IPS-18c (cell line): ENCODE measurements around the gene GRM7.

Experiments used
- H3K4me3 ChIP-seq: 2 replicates; pipeline ENCODE4 v1.7.0; 2013; ENCODE audit warnings: low read depth, mild to moderate bottlenecking, low read length, moderate library complexity; ENCODE audit not compliant: insufficient read depth
- H3K9me3 ChIP-seq: one replicate; pipeline ENCODE4 v1.6.1; 2013; ENCODE audit warnings: mild to moderate bottlenecking, low read length, moderate library complexity; ENCODE audit not compliant: control insufficient read depth, insufficient read depth

The GRM7 gene

DNA sequence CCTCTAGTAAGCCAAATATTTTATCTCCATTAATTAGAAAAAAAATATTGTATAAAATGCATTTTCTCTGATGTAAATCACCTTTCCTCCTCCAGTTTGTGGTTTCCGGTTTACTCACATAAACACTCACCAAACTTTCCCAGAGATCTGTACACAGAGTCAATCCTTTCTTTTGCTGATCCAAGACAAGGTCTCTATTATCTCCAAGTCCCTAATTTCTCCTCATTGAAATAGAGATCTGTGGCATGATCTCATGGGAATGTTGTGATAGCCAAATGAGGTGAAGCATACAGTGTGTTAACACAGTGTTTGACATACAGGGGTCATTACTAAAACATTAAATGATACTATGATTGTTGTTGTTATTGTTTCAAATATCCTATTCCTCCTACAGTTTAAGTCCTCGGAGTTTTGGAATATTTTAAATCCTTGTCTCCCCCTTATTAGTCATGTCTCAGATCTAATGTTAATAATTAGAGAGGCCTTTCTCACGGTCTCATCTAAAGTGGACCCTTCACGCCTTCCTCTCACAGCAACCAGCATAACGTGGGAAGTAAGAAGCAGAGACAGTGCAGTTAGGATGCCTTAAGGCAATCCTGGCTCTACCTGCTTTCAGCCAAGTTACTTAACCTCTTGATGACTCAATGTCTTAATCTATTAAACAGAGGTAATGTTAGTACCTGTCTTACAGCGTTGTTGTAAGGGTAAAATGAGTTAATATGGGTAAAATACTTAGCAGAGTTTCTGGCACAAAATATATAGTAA, 333.3 kb downstream of the GRM7 start:
- Histone ChIP-seq H3K9me3 (no peaks in the 10 kb centered on the region), H3K4me3 (no peak overlapping the region)

GRCh38 chr3:7195934-7196333, 335.0 kb downstream of the GRM7 start:
- Histone ChIP-seq H3K4me3 (no peak overlapping the region), H3K9me3 (no peaks in the 10 kb centered on the region)

- H3K9me3 ChIP-seq, result no peaks in the 10 kb centered on the region
- H3K4me3 ChIP-seq, result no peak overlapping the region
Observed at GRCh38 chr3:7201784-7202183, 340.9 kb downstream of the GRM7 start.

DNA sequence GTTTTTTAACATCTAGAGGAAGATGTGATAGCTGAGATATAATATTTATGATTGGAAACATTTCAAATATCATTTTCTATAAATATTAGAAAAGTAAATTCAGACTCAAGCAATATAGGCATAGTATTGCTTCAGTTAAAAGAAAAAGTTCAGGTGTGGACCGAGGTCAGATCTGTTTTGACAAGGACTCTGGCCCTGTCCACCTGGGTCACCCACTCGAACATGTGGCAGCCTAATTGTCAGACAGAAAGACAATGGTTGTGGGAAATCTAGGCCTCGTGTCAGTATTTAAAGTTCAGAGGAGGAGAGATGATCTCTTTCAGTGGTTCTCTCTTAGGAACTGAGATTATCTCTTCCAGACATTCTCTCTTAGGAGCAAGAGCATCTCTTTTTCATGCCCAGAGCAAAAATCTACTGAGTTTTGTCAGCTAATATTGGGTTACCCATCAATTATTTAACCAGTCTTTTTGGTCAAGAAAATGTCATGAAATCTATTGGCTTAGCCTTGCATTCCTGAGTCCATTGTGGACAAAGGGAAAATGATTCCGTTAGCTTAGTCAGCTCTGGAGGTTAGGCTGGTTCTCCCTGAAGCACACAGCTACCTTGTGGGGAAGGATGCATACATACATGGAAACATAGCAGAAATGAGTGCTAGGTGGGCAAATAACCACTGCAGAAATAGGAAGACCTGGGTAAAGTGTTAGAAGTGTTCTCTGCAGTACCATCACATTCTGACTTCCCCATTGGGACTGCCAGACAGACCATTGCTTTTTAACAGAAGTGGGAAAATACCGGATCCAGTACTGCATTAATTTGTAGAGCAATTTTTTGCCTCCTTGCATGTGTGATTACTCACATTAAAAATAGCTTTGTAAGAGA, 343.3 kb downstream of the GRM7 start:
- Histone ChIP-seq H3K4me3 (no peak overlapping the region), H3K9me3 (no peaks in the 10 kb centered on the region)

GRCh38 chr3:7204848-7205156, 343.9 kb downstream of the GRM7 start:
- no peaks in the 10 kb centered on the region for H3K9me3 ChIP-seq
- H3K4me3 ChIP-seq, result no peak overlapping the region

- no peak overlapping the region for H3K4me3 ChIP-seq
Observed at GRCh38 chr3:7205535-7205934, 344.6 kb downstream of the GRM7 start.

GRCh38 chr3:7205962-7206361, 345.0 kb downstream of the GRM7 start:
- Histone ChIP-seq H3K9me3 (no peaks in the 10 kb centered on the region), H3K4me3 (no peak overlapping the region)

More at GRCh38 chr3:7205535-7205934, 344.6 kb downstream of the GRM7 start:
- no peaks in the 10 kb centered on the region for H3K9me3 ChIP-seq

- Histone ChIP-seq H3K4me3 (no peak overlapping the region), H3K9me3 (no peaks in the 10 kb centered on the region)
Observed at GRCh38 chr3:7207125-7207524, 346.2 kb downstream of the GRM7 start.

DNA sequence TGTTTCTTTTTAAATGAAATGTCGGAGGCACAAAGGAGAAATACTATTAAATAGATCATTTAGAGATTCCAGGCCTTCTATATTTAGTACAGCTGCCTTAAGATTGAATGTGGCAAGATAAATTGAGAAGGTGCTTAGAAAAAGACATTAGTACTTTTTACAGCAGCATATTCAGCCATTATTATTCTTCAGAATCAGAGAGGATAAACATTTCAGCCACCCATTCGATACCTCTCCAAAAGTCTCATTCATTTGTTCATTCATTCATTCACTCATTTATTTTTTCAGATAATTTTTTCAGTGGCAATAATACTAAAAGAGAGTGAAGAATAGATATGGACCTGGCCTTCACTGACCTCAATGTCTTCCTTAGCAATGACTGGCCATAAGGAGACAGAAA, 347.0 kb downstream of the GRM7 start:
- Histone ChIP-seq H3K9me3 (no peaks in the 10 kb centered on the region), H3K4me3 (no peak overlapping the region)

- H3K4me3 ChIP-seq, result no peak overlapping the region
- no peaks in the 10 kb centered on the region for H3K9me3 ChIP-seq
Observed at GRCh38 chr3:7209098-7209497, 348.2 kb downstream of the GRM7 start.

DNA sequence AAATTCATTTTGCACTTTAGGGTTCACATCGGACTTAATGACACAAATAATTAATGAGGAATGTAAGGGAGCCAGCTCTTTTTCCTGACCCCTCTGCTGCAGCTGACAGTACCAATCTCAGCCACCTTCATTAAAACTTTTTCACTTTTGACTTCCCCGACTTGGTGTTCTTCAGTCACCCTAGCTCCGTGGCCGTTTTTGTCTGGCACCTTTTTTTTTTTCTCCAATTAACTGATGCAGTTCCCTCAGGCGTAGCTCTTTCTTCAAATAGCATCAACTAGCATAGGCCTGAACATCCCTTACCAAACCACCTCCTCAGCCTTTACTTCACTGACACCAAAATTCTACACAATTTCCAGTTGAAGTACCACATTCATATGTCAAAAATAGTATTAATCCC, 350.8 kb downstream of the GRM7 start:
- H3K4me3 ChIP-seq, result no peak overlapping the region
- no peaks in the 10 kb centered on the region for H3K9me3 ChIP-seq

DNA sequence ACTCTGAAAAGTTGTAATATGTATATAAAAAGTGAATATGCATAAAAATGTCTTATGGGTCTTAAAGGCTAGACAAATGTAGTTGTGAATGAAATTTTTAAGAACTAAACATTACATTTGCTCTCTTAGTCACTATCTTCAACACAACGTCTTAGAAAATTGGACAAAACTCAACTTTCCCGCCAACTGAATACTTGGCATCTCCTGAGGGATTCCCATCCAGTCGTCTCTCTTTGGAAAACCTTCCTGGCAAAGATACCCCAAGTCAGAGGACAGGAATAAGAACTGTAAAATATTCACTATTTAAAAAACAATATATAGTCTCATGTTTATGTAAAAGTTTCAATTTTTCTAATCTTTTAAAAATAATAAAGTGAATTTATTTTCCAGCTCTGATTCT, 354.8 kb downstream of the GRM7 start:
- H3K9me3 ChIP-seq, result no peaks in the 10 kb centered on the region

GRCh38 chr3:7226393-7226792, 365.5 kb downstream of the GRM7 start:
- H3K9me3 ChIP-seq, result no peaks in the 10 kb centered on the region

More for the DNA sequence above, 354.8 kb downstream of the GRM7 start:
- H3K4me3 ChIP-seq, result no peak overlapping the region

DNA sequence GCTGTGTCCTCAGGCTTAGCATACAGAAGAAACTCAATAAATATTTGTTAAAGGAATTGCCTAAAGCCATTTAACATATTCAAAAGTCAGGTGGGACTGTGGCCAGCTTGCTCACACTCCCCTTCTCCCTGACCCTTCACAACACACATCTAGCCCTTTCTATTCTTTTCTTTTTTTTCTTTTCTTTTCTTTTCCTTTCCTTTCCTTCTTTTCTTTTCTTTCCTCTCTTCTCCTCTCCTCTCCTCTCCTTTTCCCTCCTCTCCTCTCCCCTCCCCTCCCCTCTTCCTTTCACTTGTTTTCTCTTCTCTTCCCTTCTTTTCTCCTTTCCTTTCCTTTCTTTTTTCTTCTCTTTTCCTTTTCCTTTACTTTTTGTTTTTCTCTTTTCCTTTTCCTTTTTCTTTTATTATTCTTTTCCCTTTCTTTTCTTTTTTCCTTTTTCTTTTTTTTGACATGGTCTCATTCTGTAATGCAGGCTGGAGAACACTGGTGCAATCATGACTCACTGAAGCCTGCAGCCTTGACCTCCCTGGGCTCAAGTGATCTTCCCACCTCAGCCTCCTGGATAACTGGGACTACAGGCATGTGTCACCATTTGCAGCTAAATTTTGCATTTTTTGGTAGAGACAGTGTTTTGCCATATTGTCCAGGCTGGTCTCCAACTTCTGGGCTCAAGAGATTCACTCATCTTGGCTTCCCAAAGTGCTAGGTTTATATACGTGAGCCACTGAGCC, 377.8 kb downstream of the GRM7 start:
- H3K9me3 ChIP-seq, result no peaks in the 10 kb centered on the region
- H3K4me3 ChIP-seq, result no peak overlapping the region

More at GRCh38 chr3:7226393-7226792, 365.5 kb downstream of the GRM7 start:
- H3K4me3 ChIP-seq, result no peak overlapping the region

DNA sequence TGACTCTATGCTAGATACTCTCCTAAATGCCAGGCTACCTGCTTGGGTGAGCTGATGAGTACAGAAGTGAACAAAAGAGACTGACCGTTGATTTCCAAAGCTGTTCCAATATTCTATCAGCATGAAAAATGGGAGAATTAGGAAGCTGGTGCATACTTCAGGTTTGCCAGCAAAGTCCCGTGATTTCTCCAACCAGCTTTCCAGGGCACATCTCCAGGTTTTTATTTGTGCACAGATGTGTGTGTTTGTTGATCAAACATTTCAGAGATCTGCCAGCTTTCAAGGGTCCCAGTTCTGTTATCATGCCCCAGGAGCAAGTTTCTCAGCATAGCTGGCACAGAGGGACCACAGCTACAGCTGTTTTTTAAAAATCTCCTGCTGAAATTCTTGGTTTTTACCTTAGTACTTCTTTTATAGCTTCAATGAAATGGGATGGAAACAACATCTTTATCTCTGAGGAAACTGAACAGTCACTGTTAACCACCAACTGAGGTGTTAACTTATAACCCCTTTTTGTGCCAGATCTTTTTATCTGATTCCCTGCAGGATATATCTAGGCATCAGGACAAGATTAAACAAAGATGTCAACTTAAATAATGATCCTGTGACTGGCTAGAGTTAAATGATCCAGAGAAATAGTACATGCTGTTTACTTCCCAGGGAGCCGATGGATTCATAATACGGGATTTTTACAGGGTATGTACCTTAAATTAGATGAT, 380.8 kb downstream of the GRM7 start:
- Histone ChIP-seq H3K4me3 (no peak overlapping the region), H3K9me3 (no peaks in the 10 kb centered on the region)

DNA sequence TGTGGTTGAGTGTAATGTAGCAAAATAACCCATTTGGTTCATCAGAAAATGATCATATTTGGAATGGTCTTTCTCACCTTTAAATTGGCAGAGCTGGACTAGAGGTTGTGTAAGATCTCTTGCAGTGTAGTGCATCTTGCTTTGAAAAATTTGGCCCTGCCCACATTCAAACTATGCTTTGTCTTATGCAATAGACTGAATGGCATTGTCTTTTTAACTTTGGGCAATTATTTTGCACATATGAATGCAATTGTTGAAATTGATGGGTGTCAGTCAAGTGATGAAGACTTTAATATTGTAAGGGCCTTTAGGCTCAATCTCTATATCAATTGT, 381.4 kb downstream of the GRM7 start:
- no peak overlapping the region for H3K4me3 ChIP-seq
- no peaks in the 10 kb centered on the region for H3K9me3 ChIP-seq

DNA sequence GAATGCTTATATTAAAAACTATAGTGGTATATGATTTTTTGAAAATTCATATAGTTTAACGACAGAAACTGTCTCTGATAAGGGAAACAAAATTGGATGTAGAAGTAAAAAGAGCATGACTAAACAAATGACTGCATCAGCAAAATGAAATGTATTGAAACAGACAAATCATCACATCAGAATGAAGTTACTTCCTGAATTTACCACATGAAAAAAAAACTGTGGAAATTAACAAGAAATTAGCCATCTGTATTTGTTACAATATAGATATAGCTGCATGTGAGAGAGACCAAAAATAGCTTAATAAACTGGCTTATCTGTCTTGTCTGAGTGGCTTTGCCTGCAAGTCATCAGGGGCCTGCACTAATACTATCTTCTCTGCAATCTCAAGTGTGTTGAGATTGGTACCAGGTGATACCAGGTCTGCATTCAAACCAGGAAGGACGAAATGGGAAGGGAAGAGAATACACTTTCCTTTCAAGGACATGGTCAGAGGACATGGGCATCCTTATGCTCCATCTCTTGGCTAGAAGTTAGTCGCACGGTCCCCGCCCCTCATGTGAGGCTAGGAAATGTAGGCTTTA, 388.7 kb downstream of the GRM7 start:
- no peak overlapping the region for H3K4me3 ChIP-seq
- no peaks in the 10 kb centered on the region for H3K9me3 ChIP-seq
